HG03045 (cell line): ENCODE results near the gene FADS1.

Experiments
- ATAC-seq: cut with Tn5 transposase; IDR thresholded peaks from one replicate; pipeline ENCODE4 v1.9.1; 2021; ENCODE audit warnings: mild to moderate bottlenecking, moderate library complexity; ENCODE audit not compliant: unreplicated experiment

Gene FADS1

DNA sequence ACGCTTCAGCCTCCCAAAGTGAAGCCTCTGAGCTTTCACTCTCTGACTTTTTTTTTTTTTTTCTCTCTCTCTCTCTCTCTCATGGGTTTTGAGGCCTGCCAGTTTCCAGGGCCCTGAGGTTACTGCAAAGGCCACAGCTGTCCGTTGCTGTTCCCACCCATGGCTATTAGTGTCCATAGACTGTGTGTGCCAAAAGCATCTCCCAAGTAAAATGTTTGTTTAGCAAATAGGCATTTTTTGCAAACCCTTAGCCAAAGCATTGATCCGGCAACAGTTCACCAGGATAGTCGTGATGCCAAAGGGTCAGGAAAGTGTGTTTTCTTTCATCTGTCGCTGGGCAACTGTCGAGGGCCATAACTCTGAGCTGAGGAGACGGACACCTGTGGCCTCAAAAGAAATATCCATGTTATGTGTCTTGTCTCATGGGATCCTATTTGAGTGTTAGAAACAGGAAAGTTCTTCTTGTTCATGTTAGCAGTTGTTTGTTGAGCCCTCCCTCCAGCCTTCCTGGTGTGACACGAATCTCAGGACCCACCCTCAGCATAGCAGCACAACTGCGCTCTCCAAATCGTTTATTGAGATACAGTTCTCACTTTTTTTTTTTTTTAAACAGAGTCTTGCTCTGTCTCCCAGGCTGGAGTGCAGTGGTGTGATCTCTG lies 29.7 kb upstream of the FADS1 start:
- ATAC-seq = no peak

DNA sequence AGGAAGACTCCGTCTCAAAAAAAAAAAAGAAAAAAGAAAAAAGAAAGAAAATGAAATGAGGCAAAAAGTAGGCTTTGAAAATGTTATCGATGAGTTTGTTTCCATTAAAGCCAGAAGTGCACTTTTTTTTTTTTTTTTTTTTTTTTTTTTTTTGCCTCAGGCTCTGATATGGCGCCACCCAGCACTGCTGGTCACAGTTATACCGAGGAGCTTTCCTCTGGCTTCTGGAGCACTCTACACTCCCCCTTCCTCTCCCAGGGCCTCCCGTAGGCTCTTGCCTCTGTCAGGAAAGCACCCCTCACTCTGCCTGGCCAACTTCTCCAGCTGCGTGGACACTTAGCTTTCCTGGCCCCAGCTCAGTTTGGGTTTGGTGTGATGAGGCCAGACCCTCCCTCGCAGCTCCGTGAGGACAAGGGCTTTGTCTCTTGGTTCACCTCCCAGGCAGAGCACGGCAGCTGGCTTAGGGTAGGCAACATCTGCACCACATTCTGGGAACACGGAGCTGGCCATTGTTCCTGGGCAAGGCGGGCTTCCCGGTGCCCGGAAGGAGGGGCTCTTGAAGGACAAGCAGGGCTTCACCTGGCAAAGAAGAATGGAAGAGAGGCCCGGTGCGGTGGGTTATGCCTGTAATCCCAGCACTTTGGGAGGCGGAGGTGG lies 28.2 kb upstream of the FADS1 start:
- no peak for ATAC-seq

- ATAC-seq = no peak
These were observed 25.7 kb upstream of the FADS1 start for GRCh38 chr11:61842528-61842820.

DNA sequence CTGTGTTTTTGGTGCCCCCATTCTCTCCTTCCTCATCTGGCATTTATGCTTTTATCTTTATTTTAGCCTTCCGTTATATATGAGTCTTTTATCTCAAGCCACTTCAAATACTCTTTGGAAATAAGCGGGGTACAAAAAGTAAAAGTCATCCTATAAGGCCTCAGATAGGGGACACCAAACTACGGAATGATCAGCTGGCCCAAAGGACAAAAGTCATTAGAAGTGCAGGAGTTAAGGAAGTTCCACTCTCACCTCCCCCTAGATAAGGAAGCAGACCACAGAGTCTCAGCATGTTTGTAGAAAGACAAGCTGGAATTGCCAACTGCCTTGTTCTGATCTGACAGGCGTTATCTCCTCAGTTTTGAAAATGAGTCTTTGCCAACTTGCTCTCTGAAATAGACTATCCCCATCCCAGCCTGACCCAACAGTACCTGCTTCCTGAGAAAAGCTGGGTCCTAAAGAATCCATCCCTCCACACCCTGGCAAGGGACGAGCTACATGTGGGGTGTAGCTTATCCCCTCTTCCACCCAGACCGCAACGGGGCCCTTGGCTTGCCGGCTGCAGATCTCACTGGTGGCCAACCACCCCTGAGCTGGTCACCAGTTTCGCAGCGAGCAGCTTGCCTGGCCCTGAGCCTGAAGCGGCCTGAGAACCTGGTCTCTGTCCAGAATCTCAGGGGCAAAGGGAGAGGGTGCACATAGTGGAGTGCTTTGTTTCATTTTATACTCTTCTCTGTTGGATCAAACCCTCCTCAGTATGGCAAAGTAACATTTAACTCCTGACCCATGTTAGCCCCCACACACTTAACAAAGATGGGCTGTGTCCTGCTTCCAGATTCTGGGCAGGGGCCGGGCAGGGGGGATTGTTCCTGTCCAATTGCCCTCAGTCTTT lies 25.1 kb upstream of the FADS1 start:
- no peak for ATAC-seq

DNA sequence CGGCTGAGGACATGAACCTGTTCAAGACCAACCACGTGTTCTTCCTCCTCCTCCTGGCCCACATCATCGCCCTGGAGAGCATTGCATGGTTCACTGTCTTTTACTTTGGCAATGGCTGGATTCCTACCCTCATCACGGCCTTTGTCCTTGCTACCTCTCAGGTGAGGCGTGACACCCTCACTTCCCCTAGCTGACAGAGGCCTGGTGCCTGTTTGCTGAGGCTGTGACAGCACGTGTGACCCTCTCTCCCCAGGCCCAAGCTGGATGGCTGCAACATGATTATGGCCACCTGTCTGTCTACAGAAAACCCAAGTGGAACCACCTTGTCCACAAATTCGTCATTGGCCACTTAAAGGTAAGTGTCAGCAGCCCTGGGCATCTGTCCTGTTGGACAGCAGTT lies 23.6 kb upstream of the FADS1 start:
- no peak for ATAC-seq

GRCh38 chr11:61839742-61840141 lies 22.9 kb upstream of the FADS1 start:
- no peak for ATAC-seq

DNA sequence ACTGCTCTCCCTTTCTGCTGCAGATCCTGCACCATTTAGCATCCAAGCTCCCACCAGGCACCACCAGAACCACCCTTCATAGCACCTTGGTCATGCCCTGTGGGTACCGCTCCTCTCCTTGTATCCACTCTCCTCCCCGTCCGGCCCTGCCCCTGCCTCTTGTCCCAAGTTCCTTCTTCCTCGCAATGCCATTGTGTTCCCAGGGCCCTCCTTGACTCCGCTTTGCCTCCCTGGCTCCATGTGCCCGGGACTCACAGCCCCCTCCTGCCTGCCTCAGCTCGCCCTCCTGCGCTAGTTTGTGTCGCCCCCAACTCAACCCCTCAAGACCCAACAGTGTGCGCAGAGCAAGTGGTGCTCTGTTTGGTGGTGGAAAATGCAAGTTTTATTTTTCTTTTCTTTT lies 22.1 kb upstream of the FADS1 start:
- ATAC-seq = no peak

GRCh38 chr11:61838501-61838900 lies 21.7 kb upstream of the FADS1 start:
- ATAC-seq = no peak

DNA sequence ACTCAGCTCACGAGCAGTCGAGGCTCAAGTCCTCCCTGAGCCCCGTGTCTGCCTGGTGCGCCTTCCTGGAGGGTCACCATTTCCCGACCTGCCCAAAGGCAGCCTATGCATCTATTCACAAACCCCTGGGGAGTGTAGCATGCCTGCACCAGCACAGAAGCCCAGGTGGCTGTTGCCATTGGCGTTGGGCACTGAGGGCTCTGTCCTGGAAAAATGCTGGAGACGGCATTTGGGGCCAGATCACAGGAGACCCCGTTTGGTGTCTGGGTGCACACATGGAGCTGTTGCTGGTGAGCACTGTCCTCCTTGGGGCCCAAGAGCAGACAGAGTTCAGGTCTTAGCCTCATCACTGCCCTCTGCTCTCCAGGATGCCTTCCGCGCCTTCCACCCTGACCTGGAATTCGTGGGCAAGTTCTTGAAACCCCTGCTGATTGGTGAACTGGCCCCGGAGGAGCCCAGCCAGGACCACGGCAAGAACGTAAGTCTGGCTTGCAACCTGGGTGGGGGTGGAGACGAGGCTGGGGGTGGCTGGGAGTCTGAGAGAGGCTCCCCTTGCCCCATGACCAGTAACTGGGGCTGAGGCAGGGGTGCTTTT lies 20.7 kb upstream of the FADS1 start:
- ATAC-seq = no peak

DNA sequence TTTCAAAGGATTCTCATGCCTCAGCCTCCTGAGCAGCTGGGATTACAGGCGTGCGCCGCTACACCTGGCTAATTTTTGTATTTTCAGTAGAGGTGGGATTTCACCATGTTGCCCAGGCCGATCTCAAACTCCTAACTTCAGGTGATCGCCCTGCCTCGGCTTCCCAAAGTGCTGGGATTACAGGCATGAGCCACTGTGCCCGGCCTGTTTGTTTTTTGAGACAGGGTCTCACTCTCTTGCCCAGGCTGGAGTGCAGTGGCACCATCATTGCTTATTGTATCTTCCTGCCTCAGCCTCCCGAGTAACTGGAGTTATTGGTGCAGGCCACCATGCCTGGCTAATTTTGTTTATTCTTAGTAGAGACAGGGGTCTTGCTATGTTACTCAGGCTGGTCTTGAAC lies 19.4 kb upstream of the FADS1 start:
- ATAC-seq = no peak

DNA sequence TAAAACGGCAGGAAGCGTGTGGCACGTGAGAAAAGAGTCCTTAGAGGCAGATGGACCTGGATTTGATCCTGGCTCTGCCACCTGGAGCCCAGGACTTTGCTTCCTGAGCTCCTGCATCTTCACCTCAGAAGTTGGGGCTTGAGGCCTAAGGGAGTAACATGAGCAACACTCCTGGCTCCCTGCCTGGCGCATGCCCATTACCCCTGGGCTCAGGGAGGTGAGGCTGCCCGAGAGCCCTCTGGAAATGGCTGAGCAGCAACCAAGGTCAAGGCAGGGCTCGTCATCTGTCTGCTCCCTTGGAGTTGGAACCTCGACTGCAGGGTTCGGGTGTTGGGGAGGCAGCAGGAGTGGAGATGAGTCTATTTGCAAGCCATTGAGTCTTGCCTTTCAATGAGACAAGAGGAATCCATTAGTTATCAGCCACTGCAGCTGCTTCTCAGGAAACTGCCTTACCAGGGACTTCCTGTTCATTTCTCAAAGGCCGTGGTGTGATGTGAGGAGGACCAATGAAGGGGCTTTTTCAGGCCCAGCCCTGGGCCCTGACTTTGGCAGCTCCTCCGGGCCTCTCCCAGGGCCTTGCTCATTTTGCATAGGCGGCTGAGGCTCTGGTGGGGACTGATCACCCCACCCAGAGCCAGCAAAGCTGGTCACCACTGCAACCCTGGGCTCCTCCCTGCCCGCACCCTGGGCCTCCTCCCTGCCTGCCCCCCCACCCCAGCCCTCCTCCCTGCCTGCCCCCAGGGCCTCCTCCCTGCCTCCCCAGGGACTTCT lies 17.7 kb upstream of the FADS1 start:
- ATAC-seq = peak; percentile 83

GRCh38 chr11:61833926-61834277 lies 17.1 kb upstream of the FADS1 start:
- no peak for ATAC-seq

- ATAC-seq = no peak
These were observed 16.7 kb upstream of the FADS1 start for GRCh38 chr11:61833471-61833870.

GRCh38 chr11:61832754-61833153 lies 16.0 kb upstream of the FADS1 start:
- ATAC-seq = no peak

- no peak for ATAC-seq
These were observed 15.4 kb upstream of the FADS1 start for GRCh38 chr11:61832207-61832606.

DNA sequence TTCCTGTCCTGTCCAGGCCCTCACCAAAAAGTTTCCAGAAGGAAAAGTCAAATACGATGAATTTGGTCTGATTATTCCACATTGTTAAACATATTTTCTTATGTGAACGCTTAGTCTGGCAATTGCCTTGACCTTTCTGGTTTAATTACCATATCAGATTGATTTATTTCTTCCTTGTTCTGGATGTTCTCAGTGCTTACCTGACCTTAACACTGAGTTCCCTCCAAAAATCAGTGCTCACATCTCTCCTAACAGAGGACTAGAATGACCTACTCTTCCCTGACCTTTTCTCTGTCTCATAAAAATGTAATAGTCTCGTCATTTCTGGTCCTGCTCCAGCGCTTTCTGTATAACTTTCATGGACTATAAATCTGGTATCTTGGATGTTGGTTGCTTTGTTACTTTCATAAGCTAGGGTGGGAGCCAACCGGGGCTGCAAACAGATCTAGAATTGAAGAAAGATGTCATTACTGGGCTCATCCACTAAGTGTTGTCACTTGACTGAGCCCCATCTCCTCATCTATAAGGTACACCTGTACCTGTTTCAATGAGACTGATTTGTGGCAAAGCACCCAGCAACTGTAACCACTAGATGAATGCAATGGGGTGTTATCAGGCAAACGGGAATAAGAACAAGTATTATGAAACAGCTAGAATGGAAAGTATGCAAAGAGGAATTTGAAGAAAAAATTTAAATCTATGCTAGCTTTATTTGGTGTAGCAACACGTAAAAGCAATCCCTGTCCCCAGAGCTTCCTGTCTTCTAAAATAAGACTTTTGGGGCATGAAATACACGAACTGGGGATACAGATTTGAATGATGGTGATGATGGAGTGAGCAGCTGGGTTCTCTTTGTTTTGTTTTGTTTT lies 13.7 kb upstream of the FADS1 start:
- no peak for ATAC-seq

DNA sequence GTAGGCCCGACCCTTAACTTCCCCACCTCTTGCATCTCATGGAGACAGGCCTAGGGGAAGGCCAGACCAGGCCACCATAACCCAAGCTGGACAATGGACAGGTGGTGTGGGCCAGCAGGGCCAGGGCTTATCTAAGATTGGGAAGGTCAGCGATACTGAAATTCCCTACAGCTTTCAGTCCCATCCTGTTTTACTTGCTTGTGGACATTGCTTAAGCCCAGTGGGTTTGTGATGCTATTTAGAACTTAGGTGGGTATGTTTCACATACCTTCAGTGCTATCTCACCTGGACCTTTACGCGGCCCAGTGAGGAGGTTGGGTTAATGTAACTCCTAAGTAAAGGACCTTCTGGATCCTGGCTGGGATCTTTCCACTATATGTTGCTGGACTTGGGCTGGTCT lies 13.0 kb upstream of the FADS1 start:
- ATAC-seq = no peak

DNA sequence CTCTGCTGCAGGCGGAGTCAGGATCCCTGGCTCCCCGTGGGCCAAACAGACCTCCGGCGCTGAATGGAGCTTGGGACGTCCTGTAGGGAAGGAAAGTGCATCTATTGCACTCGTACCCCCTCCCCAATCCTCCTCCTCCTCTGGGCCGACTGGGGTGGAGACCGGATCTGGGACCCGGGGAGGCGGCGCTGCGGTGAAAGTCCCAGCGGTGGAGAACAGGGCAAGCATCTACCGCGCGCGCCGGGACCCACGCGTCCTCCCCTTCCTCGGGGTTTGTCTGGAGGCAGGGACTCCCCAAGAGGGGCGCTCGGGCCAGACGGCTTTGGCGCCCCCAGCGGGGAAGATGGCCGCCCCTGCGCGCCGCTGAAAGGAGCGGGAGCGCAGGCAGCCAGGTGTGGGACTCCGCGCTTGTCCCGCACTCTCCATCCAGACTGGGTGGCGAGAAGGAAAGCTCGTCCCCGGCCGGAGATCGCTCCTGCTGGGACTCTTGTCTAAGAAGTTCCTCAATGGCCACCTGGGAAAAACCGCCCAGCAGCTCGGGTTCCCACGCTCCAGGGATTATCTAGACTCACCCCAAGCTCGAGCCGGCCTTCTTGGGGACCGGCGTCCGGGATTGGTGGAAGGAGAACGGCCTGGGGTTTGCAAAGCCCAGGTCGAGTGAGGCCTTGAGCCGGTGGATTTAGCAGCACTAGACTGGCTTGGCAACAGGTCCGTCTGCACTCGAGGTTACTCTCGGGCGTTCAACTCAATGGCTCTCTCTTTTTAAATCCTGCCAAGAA lies 12.0 kb upstream of the FADS1 start:
- peak; percentile 23 for ATAC-seq

- no peak for ATAC-seq
These were observed 11.5 kb upstream of the FADS1 start for GRCh38 chr11:61828379-61828628.
